Measurements from ENCODE around the gene ANXA1.

GRCh38 chr9:73178044-73178443, 26.4 kb downstream of the ANXA1 start:
- no peak for TF ChIP-seq NFYB (CRISPR knock-in tag; IDR thresholded peaks at IDR 0.05)
- no peak for TF ChIP-seq RAD51 (IDR thresholded peaks at IDR 0.05; ENCODE audit: borderline replicate concordance)
- TF ChIP-seq SNAPC5 (CRISPR knock-in tag; IDR thresholded peaks at IDR 0.05; ENCODE audit: borderline replicate concordance): no peak
- no peak for TF ChIP-seq ZNF580 (CRISPR knock-in tag; IDR thresholded peaks at IDR 0.05; ENCODE audit: borderline replicate concordance, low read depth)
- no peak for TF ChIP-seq CTCF (CRISPR knock-in tag; IDR thresholded peaks at IDR 0.05)
- TF ChIP-seq, protein P1, sequence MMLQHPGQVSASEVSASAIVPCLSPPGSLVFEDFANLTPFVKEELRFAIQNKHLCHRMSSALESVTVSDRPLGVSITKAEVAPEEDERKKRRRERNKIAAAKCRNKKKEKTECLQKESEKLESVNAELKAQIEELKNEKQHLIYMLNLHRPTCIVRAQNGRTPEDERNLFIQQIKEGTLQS (CRISPR knock-in tag; IDR thresholded peaks at IDR 0.05): no peak
- TF ChIP-seq SMARCC2 (IDR thresholded peaks at IDR 0.05): no peak
- TF ChIP-seq ZNF274 (CRISPR knock-in tag; IDR thresholded peaks at IDR 0.05): no peak
- TF ChIP-seq RBM39 (IDR thresholded peaks at IDR 0.05; ENCODE audit: low read depth, low read length, poor library complexity, severe bottlenecking): no peak
- TF ChIP-seq JDP2 (CRISPR knock-in tag; IDR thresholded peaks at IDR 0.05; ENCODE audit: borderline replicate concordance): no peak
- no peak for TF ChIP-seq EZH2 (conservative IDR thresholded peaks at IDR 0.05; ENCODE audit: low read depth, low read length)
- TF ChIP-seq USF2 (IDR thresholded peaks at IDR 0.05; ENCODE audit: low read depth, low read length): no peak
- no peak for TF ChIP-seq USF2 (CRISPR knock-in tag; IDR thresholded peaks at IDR 0.05; ENCODE audit: borderline replicate concordance)
- TF ChIP-seq HNRNPLL (IDR thresholded peaks at IDR 0.05; ENCODE audit: low read depth, low read length, poor library complexity, severe bottlenecking): no peak
